Measurements from ENCODE around the gene ZSCAN18. TPM values are rescaled to one million over a fixed set of nuclear protein-coding genes. Genes with fewer than 3 reads are reported as not detected.
A peak's percentile ranks its signal among the peaks of the same experiment; 100 is the strongest.

The ZSCAN18 gene
- polyA plus RNA-seq, 3 donors: 103 to 124 (median 107) TPM

DNA sequence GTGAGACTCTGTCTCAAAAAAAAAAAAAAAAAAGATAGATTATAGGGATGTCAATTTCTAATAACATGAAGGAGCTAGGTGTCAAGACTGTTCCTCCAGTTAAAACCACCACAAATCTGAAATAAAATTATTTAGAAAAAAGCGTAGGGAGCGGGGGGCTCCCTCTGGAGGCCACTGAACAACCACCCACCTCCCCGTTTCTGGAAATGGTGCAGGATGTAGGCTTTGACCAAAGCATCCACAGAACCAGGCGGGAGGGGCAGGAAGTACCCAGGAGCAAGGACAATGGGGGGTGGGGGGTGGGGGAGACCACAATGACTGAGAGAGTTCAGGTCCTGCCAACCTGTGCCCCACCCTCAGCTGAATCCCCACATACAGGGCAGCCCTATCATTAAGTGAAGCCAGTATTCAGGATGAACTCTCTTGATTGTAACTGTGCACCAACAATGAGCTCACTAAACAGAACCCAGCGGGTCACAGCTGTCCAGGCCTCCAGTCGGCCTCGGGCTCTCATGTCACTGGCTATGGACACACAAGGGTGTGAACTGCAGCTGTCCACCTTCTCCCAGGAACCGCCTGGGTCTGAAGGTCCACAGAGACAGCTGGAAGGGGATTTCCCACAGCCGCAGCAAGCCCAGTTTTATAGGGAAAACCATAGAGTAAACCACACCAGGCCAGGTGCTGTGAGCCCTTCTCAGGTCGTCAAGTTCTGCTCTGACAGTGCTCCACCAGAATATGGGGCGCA lies 6.6 kb downstream of the ZSCAN18 start:
- DNase-seq: no peak

DNA sequence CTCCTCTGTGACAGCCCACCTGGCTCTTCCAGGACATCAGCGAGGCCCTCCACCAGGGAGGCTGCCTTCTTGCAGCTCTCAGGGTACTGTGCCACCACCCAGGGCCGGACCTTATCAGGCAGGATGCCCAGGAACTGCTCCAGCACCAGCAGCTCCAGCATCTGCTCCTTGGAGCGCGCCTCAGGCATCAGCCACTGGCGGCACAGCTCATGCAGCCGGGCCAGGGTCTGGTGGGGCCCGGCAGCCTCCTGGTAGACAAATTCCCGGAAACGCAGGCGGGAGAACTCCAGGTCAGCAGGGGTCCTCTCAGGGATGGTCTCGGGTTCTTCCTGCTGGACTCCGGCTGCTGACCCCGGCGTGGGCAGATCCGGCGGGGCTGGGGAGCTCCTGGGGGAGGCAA lies 8.2 kb downstream of the ZSCAN18 start:
- no peak for DNase-seq

DNA sequence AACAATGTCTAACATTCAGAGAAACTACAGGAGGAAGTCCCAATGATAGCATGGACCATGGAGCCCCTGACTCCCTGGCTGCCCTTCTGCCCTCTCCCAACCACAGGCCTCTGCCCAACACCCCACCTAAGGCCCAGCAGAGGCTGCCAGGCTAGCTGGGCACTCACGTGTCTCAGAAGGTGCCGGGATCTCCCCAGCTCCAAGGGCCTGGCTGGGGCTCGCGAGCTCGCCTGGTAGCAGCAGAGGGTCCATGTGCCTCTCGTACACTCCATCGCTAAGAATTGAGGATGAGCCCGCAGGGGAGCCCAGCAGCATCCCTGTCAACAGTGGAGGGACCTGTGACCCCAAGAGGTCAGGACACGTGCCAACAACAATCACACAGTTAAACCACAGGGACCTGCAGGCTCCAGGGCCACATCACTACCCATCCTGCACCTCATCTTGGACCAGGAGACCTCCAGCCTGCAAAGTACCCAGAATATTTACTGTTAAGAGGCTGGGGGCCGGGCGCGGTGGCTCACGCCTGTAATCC lies 9.4 kb downstream of the ZSCAN18 start:
- no peak for DNase-seq

DNA sequence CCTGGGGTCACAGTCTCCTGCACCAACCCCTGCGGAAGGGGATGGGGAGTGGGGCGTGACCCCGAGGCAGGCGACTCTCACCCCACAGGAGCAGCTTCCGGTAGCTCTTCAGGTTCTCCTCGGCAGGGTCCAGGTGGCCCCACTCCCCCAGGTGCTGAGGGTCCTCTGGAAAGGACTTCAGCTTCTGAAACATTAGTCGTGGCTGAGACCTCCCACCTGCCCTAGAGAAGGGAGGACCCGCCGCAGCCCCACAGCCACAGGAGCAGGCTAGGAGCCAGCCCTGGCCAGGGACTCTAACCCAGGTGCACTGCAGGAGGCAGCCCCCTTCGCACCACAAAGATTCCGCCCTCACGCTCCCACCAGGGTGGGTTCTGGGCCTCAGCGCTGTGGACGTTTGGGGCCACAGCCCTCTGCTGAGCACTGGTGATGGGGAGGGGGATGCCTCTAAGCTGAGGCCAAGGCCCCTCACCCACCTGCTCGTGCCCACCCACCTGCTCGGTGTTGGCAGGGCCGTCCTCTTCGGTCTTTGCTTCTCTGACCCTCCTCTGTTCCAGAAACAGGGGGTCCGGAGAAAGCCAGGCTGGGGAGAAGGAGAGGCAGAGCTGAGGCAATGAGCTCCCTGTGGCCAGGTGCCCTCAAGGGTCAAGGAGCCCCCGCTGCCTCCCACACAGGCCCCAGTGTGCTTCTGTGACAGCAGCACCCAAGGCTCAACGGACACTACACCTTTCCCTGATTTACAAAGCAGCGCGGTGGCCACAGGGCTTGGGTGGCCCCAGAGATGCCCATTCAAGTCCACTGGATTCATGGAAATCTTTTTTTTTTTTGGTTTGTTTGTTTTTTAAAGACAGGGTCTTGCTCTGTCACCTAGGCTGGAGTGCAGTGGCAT lies 11.0 kb downstream of the ZSCAN18 start:
- no peak for DNase-seq

DNA sequence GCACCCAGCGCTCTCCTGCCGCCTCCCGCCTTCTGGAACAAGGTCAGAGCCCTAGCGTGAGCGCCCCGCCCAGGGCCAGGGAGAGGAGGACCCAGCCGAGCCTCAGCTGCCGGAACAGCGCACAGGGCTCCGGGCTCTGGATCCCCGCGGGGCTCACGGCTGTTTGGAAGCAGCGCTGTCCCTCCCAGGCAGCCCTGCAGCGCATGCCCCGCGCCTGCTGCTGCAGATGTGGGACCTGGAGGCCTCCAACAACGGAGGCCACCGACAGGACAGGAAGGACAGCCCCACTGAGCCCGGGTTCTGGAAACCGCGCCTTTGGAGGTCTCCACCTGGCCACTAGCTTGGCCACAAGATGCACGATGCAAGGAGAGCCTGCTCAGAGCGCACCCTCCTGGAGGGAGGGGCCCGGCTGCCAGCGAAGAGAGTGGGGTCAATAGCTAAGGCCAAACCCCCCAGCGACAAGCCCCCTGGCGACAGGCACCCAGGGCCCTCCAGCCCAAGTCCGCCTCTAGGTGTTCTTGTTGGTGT lies 12.6 kb downstream of the ZSCAN18 start:
- no peak for DNase-seq

DNA sequence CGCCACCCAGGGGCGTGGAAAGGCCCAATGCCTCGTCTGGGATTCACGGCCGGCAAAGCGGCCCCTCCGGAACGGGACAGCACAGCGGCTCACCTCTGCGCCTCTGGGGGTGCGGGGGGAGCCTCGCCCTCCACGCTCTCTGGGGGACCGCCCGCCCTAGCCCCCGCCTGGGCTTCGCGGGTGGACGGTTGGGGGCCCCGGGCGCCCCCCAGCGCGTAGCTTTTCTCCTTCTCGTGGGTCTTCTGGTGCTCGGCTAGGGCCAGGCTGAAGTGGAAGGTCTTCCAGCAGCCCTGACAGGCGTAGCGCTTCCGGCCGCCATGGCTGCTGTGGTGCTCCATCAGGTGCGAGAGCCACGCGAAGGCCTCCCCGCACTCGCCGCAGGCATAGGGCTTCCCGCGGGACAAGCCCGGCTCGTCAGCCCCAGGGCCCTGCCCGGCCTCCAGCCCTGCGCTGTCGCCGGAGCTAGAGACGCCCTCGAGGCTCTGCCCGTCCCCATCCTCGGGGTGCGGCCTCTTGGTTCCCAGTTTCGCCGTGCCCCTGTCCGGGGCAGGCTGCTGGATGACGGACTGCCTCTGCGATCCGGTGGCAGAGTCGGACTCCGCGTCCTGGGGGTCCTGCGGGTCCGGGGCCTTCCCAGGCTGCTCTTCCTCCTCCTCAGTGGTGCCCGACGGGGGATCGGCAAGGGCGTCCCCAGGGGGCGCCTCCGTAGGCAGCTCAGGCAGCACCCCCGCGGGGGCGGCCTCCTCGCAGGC lies 13.3 kb downstream of the ZSCAN18 start:
- no peak for DNase-seq

DNA sequence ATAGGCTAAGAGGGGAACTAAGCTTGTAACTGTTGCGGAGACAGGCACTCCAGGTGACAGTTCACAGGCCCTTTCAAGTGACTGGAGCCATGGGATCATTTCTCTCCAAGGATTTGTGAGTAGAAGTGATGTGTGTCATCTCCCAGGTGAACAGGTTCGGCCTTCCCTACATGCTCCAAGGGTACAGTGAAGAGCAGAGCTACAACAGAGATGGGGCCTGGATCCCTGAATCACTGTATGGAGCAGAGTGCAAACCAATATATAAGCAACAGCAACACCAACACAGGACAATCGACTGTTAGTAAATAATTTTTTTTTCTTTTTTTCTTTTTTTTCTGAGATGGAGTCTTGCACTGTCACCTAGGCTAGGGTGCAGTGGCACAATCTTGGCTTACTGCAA lies 15.0 kb downstream of the ZSCAN18 start:
- DNase-seq: peak; percentile 4

DNA sequence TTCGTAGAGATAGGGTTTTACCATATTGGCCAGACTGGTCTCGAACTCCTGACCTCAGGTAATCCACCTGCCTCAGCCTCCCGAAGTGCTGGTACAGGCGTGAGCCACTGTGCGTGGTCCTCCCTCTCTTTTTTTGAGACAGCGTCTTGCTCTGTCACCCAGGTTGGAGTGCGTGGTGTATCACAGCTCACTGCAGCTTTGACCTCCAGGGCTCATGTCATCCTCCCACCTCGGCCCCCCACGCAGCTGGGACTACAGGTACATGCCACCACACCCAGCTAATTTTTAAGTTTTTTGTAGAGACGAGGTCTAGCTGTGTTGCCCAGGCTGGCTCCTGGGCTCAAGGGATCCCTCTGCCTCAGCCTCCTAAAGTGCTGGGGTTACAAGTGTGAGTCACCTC lies 18.2 kb downstream of the ZSCAN18 start:
- no peak for DNase-seq

DNA sequence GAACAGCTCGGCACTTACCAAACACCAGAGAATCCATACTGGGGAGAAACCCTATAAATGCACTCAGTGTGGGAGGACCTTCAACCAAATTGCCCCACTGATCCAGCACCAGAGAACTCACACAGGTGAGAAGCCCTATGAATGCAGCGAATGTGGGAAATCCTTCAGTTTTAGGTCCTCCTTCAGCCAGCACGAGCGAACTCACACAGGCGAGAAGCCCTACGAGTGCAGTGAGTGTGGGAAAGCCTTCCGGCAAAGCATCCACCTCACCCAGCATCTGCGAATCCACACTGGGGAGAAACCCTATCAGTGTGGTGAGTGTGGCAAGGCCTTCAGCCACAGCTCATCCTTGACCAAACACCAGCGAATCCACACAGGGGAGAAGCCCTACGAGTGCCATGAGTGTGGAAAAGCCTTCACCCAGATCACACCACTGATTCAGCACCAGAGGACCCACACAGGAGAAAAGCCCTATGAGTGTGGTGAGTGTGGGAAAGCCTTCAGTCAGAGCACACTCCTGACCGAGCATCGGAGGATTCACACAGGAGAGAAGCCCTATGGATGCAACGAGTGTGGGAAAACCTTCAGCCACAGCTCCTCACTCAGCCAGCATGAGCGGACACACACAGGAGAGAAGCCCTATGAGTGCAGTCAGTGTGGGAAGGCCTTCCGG lies 30.7 kb downstream of the ZSCAN18 start:
- no peak for DNase-seq

DNA sequence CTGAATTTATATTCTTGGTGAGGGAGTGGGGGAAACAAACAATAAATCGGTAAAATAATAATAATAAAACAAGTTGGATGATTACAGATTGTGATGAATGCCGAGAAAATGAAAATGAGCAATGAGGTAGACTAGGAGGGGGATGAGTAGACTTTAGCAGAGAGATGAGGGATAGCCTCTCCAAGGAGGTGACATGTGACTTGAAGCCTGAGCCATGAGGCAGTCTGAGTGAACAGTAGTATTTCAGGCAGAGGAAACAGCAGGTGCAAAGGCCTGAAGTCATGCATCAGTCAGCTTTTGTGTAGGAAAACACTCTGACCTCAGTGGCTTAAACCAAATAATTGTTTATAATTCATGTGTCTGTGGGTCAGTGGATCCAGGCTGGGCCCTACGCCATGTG lies 34.3 kb downstream of the ZSCAN18 start:
- DNase-seq: no peak

DNA sequence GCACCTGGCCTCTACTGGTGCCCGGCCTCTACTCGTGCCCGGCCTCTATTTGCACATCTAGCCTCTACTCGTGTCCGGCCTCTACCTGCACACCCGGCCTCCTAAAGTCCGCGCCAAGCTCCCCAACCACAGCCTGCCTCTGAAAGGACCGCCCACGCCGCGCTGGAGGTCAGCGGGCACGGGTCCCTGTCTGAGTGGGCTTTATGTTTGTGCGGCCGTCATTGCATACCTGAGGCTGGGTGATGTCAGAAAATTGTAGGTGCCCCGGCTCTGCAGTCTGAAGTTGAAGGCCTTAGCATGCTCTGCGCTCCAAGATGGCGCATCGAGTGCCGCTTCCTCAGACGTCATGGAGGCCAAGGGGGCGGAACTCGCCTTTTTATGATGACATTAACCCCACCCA lies 37.8 kb downstream of the ZSCAN18 start:
- DNase-seq: no peak

DNA sequence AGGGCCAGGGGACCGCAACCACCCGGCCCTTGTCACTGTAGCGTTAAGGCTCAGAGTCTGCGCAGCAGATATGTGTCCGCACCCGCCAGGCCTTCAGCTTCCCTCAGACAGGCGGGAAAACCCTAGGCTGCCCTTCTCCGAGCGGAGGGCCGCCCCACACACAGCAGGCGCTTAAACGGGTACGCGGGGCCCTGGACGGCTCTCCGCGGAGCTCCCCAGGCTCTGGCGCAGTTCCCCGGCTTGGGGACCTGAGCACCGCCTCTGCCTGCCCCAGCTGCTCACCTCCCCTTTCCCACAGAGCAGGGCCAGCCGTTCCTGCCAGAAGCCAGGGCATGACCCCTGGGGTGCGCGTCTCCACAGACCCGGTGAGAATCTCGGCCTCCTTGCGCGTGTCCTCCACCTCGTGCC lies 38.4 kb downstream of the ZSCAN18 start:
- DNase-seq: no peak

DNA sequence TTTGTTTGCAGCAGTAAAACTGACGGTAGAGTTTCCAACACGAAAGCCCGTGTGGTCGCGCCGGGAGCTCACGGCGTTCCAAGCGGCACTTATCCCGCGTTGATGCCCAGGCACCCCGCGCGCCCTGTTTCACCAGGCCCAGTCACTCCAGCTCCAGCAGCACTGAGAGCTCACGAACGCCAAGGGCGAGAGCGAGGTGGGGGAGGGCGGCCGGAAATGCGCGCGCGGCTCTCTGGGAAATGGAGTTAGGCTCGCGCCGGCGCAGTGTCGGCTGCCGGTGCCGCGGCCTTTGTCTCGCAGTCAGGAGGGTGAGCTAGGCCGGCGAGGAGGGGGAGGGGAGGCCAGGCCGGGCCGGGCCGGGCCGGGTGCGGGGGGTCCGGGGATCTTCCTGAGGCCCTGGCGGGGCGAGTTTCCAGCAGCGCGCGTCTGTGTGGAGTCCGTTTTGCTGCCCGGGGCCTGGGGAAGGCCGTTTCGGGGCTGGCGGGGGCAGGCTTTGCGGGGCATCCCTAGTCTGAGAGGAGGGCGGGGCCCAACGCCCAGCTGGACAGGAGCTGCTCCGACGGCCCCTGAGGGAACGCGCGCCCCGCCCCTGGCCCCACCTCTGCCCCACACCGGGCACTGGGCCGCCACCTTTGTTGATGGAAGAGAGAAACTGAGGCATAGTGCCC lies 38.9 kb downstream of the ZSCAN18 start, which contains the start of gene ZNF135:
ZNF135 (plus strand) TSS at position 280 of the 668 bp plus-strand sequence. CDS start 721 bp downstream, outside the sequence.
- DNase-seq: peak; percentile 94

DNA sequence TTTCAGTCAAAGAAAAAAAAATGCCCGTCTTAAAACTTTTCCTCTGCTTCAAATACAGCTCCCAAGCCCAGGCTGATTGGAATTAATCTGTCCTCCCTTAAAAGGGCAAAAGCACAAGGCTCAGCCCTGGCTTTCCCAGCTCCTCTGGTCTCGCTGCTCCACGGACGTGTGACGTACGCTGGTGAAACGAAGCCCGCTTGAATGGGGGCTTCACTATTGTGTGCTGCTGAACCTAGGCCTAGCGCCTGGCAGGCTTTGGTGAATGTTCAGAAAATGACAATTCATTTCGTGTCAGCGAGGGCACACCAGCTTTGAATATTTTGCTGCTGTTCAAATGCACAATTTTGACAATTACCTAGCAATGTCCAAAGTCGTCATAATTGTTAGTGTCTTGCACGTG lies 39.6 kb downstream of the ZSCAN18 start:
- DNase-seq: no peak

DNA sequence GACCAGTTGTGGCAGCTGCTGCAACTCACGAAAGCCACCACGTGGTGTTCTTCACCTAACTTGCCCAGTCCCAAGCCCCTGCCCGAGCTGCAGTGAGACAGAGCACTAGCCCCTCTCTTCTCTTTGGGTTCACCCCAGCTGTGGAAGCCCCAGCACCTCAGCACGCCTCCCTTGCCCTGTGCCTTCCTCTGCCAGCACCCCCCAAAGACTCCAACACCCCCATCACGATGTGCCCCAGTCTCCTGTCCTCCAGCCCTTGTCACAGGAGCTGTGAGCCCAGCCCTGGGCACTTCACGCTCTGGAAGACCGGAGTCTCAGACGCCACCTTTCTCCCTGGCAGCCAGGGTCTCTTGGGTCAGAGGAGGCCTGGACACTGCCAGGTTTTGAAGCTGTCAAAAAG lies 41.2 kb downstream of the ZSCAN18 start:
- DNase-seq: no peak

DNA sequence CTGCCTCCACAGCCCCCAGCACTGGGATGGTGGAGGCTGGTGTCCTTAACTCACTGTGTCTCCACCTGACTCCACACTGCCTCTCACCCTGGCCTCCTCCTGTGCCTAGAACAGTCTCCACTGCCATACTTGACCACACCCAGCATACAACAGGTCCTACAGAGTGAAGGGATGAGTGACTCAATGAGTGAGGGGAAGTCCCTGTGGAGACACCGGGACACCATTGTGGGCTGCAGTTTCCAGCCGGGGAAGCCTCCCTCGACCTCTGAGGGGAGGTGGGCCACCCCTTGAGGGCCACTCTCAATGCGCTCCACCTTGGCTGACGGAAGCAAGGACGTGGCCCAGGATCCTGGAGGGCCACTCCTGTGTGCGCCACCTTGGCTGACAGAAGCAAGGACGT lies 41.8 kb downstream of the ZSCAN18 start:
- DNase-seq: no peak

DNA sequence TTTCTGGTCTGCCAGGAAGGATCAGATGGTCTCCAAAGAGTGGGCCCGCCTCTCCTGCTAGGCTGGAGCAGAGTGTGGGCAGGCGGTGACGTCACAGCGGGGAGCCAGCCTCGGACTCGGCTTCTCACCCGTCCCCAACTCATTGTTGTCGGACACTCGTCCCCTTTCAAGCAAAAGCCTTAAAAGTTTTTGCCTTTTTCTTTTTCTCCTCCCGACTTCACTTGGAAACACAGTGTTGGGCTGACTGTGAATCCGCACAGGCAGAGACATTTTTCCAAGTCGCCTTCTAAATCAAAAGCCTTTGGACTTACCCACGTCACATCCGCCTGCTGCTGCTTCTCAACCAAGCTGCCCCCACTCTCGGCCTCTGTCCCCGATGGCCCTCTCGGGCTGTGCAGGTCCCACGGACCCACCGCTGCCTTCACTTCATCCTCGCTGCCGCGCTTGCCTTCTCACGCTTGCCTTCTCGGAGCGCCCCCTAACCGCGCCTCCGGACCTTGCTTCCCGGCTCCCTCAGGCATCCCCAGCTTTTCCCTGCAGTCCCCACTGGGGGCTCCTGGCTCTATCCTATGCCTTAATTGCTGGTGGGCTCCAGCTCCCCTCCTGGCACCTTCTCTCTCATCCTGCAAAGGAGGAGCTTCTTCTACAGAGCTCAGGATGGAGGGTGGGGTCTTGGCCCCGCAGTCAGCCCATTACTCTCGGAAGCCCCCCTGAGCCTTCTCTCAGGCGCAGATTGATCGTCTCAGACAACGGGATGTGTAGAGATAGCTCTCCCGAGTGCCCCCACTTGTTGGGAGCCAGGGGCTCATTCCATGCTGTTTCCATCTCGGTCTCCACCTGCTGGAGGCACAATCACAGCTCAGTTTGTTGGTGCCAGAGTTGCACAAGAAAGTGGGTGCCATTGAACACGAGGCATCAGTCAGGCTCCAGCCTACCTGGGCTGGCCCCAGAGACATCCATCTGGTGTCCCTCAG lies 42.8 kb downstream of the ZSCAN18 start:
- DNase-seq: peak; percentile 58

DNA sequence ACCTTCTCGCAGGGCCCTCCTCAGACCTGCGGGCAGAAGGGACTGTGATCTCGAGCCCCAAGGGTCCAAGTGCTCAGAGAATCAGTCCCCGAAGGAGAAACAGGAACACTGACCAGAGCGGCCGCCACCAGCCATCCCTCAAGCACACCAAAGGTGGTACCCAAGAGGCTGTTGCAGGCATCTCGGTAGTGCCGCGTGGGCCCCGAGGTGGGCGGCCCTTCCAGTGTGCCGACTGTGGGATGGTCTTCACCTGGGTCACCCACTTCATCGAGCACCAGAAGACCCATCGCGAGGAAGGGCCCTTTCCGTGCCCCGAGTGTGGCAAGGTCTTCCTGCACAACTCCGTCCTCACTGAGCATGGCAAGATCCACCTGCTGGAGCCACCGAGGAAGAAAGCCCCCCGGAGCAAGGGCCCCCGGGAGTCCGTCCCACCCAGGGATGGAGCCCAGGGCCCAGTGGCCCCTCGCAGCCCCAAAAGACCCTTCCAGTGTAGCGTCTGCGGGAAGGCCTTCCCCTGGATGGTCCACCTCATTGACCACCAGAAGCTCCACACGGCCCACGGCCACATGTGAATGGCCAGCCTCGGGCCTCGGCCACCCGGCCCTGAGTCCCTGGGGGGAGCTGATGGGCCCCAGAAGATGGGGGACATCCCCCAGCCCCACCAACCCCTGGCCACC lies 44.4 kb downstream of the ZSCAN18 start:
- no peak for DNase-seq

DNA sequence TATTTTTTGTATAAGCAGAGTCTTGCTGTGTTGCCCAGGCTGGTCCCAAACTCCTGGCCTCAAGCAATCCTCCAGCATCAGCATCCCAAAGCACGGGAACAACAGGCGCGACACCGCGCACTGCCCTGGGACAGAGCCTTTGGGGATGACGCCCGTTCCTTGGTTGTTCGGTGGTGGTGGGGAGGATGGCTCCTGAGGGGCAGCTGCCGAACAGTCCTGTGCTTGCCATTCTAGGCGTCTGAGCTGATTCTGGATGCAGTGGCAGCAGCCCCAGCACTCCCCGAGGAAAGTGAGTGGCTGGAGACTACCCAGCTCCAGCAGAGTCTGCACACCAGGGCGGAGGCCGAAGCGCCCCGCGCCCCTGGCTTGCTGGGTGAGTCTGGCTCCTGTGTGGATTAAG lies 45.8 kb downstream of the ZSCAN18 start:
- DNase-seq: no peak
